ENCODE data around the gene DSN1.

DSN1 gene

DNA sequence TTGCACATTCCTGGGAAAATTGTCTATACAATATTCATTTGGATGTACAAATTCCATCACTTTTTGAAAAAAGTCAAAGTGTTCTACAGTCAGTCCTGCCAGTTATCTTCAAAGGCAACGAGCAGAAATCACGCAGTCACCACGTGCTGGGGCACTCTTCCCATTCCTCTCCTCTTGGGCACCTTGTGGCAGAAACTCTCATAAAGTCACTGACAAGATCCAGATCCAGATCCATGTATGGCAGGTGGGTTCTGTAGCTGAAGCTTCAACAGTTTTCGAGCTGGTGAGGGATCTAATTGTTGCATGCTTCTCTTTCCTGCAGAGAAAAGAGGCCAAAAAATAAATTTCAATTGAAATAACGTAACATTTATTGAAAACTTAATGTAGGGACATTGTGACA lies 21.0 kb downstream of the DSN1 start:
- DNase-seq = no peak

DNA sequence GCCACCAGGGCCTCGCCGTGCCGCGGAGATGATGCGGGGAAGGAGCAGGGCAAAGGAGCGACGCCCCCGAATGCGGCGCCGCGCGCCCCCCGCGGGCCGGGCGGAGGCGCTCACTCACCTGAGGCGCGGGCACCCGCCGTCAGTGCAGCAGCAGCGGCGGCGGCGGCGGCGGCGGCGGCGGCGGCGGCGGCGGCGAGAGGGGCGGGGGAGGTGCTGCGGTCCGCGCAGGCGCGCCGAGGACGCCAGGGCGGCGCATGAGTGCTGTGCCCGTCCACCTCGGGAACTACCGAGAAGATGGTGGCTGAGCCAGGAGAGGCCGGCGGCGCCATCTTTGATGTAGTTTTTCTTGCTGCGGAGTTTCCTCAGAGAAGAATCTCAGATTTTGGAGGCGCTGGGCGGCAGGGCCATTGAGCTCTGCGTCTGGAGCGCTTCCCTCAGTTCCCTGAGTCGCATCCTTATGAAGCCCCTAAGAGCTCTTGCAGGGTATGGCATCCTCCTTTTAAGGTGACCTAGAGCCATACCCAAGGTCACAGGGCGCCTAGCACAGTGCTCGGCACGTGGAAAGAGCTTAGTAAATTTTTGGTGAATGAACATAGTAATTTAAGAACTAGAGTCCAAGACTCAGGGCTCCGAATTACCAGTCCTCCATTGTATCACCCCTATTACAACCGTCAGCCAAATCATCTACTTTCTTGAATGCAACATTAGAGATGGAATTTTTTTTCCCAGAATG lies 27.5 kb downstream of the DSN1 start, which contains the start of gene NDRG3:
Gene NDRG3 (minus strand): TSS at position 164 of the 733 bp plus-strand sequence. CDS start 24,355 bp downstream, outside the sequence.
- DNase-seq = peak; percentile 92 to 96

GRCh38 chr20:36745234-36745926 lies 28.2 kb downstream of the DSN1 start:
- DNase-seq = no peak

GRCh38 chr20:36744764-36745191 lies 28.8 kb downstream of the DSN1 start:
- DNase-seq = no peak

DNA sequence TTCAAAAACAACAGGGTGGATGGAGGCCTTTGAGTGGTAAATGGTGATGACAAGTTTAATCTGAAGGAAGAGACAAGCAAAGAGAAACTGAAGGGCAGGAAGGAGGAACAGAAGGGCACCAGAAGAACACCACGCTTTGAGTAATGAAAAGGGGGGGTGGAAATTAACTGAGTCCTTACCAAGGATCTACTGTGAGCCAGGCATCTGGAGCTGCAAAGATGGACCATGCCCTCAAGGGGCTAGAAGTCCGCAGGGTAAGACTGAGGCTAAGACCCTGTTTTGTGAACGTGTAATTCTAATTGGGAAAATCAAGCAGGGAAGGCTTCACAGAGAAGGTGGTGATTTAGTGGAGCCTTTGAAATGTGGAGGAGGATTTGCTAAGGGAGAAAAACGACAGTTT lies 29.3 kb downstream of the DSN1 start:
- DNase-seq = no peak

DNA sequence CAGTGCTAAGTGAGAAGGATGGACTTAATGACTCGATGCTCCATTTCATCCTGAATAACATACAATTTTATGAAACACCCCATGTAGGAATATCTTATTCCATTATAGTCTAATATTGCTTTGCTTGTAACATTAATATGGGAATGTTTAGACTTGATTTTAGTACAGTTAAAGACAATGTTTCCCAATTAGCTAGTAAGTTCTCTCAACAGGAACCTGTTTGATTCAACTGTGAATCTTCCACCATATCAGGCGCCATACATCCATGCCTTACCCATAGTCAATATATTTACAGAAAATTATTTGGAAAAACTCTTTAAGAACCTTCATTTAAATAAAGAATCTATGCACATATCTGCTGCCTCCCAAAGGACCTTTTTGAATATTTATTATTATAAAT lies 31.0 kb downstream of the DSN1 start:
- no peak for DNase-seq

DNA sequence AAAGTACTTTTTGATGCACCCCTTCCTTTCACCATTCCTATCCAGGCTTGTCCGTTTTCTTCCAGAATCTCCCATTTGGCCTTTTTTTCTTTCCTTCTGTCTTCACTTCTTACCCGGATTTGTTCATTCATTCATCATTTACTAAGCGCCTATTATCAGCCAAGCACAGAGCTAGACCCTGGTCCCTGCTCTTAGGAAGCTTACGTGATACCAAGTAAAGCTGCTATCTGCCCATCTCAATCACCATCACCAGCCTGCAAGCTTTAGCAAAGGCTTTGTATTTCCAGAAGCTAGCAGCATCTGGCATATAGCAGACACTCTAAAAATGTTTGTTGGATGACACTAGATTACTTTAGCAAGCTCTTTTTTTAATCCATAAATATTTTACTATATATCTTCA lies 32.5 kb downstream of the DSN1 start:
- no peak for DNase-seq

GRCh38 chr20:36737183-36737499 lies 36.4 kb downstream of the DSN1 start:
- DNase-seq = no peak

GRCh38 chr20:36736451-36737182 lies 36.9 kb downstream of the DSN1 start:
- no peak for DNase-seq

DNA sequence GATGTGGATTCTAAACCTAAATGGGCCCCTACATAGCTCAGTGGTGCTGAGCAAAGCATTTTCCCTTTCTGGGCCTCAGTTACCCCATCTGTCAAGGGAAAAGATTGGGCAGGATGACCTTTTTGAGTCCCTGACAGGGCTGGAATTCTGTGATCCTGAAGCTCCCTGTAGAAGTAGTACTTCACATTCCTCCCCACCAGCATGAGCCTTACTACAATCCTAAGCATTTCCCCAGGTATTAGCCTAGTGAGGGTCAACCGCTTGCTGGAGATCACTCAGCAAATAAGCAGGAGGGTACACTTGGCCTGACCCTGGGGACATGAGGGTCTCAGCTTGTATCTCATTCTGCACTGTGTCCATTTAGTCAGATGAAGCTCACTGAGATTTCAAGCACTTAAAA lies 41.1 kb downstream of the DSN1 start:
- no peak for DNase-seq

DNA sequence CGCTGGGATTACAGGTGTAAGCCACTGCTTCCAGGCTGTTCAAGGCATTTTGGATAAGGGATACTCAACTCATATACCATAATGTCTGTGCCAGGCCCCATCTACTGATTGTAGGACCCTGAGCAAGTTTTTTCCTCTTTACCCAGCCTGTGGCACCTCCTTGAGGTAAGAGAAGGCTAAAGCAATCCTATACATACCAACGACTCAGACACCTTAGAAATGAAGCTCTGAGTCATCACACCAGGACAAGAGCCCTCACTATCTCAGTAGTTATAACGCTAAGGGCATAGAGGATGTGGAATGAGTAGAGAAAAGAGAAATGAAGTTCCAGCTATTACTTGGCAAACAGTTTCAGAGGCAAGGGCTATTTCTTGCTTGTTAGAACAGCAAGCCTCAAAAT lies 44.6 kb downstream of the DSN1 start:
- DNase-seq = peak in 1 of 2 experiments; percentile 41

GRCh38 chr20:36726168-36726567 lies 47.4 kb downstream of the DSN1 start:
- no peak for DNase-seq

DNA sequence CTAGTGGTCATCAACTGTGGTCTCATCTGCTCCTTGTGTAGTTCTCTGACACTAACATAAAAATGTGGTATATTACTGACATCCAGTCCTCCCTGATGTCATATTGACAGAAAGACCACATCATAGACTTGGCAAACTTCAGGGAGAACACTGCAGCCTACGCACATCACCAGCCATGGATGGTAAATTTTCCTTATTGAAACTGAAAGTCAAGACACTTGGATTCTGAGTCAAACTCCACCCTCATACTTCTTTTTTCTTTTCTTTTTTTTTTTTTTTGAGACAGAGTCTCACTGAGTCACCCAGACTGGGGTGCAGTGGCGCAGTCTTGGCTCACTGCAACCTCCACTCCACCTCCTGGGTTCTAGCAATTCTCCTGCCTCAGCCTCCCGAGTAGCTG lies 53.1 kb downstream of the DSN1 start:
- no peak for DNase-seq

GRCh38 chr20:36717657-36718056 lies 55.9 kb downstream of the DSN1 start:
- DNase-seq = no peak

DNA sequence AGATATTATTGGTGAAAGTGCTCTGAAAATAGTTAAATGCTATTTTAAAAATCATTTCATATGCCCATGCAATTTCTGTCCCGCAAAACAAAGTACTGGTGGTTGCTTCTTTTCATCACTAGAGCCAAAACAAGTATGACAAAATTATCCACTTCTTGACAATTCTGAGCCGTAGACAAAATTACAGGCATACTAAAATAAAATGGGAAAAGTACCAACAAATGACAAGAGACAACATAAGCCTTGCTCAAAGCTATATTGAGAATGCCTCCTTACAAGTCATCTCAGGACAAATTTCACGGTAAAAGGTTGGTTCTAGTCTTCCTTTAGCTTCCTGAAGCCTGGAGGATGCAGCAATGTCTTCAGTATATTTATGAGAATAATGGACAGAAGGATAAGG lies 56.5 kb downstream of the DSN1 start:
- no peak for DNase-seq

DNA sequence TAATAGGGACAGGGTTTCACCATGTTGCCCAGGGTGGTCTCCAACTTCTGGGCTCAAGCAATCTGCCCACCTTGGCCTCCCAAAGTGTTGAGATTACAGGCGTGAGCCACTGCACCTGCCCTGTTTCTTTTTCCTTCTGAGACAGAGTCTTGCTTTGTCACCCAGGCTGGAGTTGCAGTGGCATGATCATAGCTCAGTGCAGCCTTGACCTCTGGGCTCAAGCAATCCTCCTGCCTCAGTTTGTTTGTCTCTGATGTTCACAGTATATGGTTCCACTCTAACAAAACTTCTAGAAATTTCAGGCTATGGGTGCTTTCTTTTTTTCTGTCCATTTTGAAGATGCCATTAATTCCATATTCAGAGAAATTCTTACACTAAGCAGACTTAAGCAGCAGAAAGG lies 60.8 kb downstream of the DSN1 start:
- DNase-seq = no peak

DNA sequence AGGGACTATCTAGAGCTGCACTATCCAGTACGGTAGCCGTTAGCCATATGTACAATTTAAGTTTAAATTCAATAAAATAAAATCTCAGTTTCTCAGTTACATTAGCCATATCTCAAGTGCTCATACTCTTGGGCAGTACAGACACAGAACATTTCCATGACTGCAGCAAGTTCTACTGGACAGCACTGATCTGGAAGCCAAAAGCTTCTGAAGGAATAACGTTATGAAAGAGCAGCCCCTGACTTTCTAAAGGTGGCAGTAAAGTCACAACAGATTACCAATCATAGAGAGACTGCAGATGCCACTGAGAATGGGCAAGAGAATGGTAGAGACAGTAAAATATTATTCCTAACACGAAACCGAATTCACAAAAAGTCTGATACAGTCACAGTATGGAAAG lies 64.4 kb downstream of the DSN1 start:
- no peak for DNase-seq

- no peak for DNase-seq
Observed at GRCh38 chr20:36703530-36703929, 70.0 kb downstream of the DSN1 start.
